Tibial nerve (tissue), 4 donors: ENCODE measurements around the gene TSPYL4. TPM values are rescaled to one million over a fixed set of nuclear protein-coding genes. Genes with fewer than 3 reads are reported as not detected.
A peak's percentile ranks its signal among the peaks of the same experiment; 100 is the strongest.

Experiments used
- DNase-seq, 2 donors: peaks; one replicate each; pipeline ENCODE4 v3.0.0-alpha.2; 2019; ENCODE audit warnings: low spot score in 2 of 2
- H3K27ac ChIP-seq, 4 donors: fragments of 200-600 bp; sonication (generic) in 3 of 4; one replicate each; pipeline ENCODE4 v1.5.1; 2017 to 2019; ENCODE audit warnings: mild to moderate bottlenecking in 1 of 4
- H3K27me3 ChIP-seq, 2 donors: fragments of 200-600 bp; sonication (generic) in 1 of 2; one replicate each; pipeline versions ENCODE4 v1.5.1 to v1.6.0; 2017 to 2019
- H3K36me3 ChIP-seq, 3 donors: fragments of 200-600 bp; sonication (generic); one replicate each; pipeline ENCODE4 v1.5.1; 2018 to 2019
- H3K4me1 ChIP-seq, 4 donors: fragments of 200-600 bp; sonication (generic) in 3 of 4; one replicate each; pipeline ENCODE4 v1.5.1; 2017 to 2019
- H3K4me3 ChIP-seq, 4 donors: fragments of 200-600 bp; sonication (generic) in 3 of 4; one replicate each; pipeline ENCODE4 v1.5.1; 2017 to 2019; ENCODE audit warnings: mild to moderate bottlenecking in 1 of 4, moderate library complexity in 1 of 4
- H3K9me3 ChIP-seq, 4 donors: fragments of 200-600 bp; sonication (generic) in 3 of 4; one replicate each; pipeline ENCODE4 v1.5.1; 2017 to 2019
- EP300 ChIP-seq, 2 donors: sonication (generic); formaldehyde crosslinking; IDR thresholded peaks; one replicate each; pipeline ENCODE4 v1.6.1; 2017; ENCODE audit warnings: antibody characterized with exemption in 2 of 2, mild to moderate bottlenecking in 1 of 2
- POLR2A ChIP-seq, 2 donors: fragments of 450-650 bp; IDR thresholded peaks; one replicate each; pipeline ENCODE4 v1.6.1; 2017; ENCODE audit warnings: antibody characterized with exemption in 2 of 2, mild to moderate bottlenecking in 2 of 2, moderate library complexity in 2 of 2
- WGBS, 2 donors: methylation state at CpG; one replicate each; pipeline ENCODE4 v1.1.5; 2018; 5-methylcytosine and 5-hydroxymethylcytosine counted together
- total RNA-seq, 4 donors: library from RNA; depleted of rRNA; stranded (reverse); fragments of >200 nt; gene quantifications; one replicate each; pipeline ENCODE4 v1.1.0, GENCODE V29; 2016
- TF ChIP-seq, protein P1 (sequence below), 5 experiments: fragments of 200-600 bp in 3 of 5; fragments of 450-650 bp in 2 of 5; sonication (generic) in 3 of 5; IDR thresholded peaks; one replicate each; pipeline ENCODE4 v1.5.1; 2016 to 2019; ENCODE audit warnings: antibody characterized with exemption in 5 of 5, mild to moderate bottlenecking in 3 of 5, moderate library complexity in 2 of 5

The TSPYL4 gene
- total RNA-seq, 4 donors from 2014 or later, result 14.4 to 26.7 (median 20.9) TPM

DNA sequence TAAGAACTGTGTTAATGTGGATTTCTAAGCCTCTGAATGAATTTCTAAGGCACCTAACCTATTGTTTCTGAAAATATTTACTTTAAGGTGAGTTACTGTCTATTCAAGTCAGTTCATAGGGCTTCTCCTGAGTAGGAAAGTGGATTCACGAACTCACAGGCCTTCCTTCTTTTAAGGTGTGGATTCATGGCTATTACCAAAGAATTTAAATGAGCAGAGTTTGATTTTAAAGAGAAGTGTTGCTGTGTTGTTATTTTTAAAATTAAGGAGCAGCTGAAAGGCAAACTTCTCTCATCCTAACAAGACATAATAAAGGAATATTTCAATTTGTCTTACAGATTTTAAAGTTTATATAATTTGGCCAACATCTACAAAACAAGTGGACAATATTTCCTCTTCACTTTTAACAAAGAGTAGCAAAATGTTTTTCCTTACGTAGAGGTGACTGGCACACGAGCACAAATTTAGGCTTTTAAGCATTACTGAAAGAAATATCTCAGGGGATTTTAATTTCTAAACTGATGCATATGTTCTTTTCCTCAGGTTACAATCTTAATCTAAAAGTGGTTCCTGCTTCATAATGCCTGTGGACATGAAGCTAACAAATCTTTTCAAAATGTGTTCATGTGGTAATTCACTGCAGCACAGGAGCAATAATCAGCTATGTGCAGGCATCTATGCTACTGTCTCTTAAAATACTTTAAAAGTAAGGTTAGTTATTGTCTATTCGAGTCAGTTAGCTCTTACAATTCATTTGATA, 602 bp upstream of the TSPYL4 start:
- H3K4me1 ChIP-seq, result peaks cover 3 to 55% (median 39%) of the 10 kb centered on the region in 4 donors
- H3K36me3 ChIP-seq, result peaks cover 0 to 13% (median 0%) of the 10 kb centered on the region in 3 donors
- peak overlapping the region; percentile 84 to 97 (median 88) for H3K4me3 ChIP-seq
- H3K9me3 ChIP-seq, result no peaks in the 10 kb centered on the region
- DNase-seq, result no peak
- 6 to 10% methylated on average over 4 of the region's 4 CpGs for whole genome bisulfite sequencing, 2 donors
- no peaks in the 10 kb centered on the region for H3K27me3 ChIP-seq
- TF ChIP-seq, protein P1, sequence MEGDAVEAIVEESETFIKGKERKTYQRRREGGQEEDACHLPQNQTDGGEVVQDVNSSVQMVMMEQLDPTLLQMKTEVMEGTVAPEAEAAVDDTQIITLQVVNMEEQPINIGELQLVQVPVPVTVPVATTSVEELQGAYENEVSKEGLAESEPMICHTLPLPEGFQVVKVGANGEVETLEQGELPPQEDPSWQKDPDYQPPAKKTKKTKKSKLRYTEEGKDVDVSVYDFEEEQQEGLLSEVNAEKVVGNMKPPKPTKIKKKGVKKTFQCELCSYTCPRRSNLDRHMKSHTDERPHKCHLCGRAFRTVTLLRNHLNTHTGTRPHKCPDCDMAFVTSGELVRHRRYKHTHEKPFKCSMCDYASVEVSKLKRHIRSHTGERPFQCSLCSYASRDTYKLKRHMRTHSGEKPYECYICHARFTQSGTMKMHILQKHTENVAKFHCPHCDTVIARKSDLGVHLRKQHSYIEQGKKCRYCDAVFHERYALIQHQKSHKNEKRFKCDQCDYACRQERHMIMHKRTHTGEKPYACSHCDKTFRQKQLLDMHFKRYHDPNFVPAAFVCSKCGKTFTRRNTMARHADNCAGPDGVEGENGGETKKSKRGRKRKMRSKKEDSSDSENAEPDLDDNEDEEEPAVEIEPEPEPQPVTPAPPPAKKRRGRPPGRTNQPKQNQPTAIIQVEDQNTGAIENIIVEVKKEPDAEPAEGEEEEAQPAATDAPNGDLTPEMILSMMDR (IDR thresholded peaks at IDR 0.05), result no peak
- TF ChIP-seq POLR2A (IDR thresholded peaks at IDR 0.05) (no peak), EP300 (IDR thresholded peaks at IDR 0.05) (peak in 1 of 2 donors; percentile 6)
- H3K27ac ChIP-seq, result peak overlapping the region; percentile 87 to 96 (median 91)

DNA sequence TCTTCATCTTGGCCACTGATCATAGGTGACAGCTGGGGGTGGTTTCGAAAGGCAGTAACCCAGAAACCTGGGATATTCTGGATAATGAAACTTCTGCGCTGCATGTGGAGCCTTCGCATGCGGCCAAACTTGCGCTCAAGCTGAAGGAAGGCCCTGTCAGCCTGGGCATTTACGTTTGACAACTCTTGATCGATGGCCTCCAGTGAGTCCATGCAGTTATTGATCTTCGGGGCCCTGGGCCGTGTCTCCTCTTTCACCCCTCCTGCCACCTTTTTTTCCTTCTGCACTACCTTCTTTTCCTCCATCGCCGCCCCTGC, 729 bp downstream of the TSPYL4 start:
- TF ChIP-seq POLR2A (IDR thresholded peaks at IDR 0.05) (no peak), EP300 (IDR thresholded peaks at IDR 0.05) (no peak)
- TF ChIP-seq, protein P1 (IDR thresholded peaks at IDR 0.05), result no peak
- Histone ChIP-seq H3K27me3 (no peaks in the 10 kb centered on the region), H3K27ac (peak overlapping the region; percentile 87 to 96 (median 91)), H3K36me3 (peaks cover 0 to 4% (median 0%) of the 10 kb centered on the region in 3 donors), H3K4me3 (peak overlapping the region; percentile 84 to 97 (median 88)), H3K4me1 (peaks cover 3 to 69% (median 41%) of the 10 kb centered on the region in 4 donors), H3K9me3 (no peaks in the 10 kb centered on the region)
- 40 to 48% methylated on average over 11 of the region's 11 CpGs for WGBS, 2 donors
- DNase-seq, result no peak

DNA sequence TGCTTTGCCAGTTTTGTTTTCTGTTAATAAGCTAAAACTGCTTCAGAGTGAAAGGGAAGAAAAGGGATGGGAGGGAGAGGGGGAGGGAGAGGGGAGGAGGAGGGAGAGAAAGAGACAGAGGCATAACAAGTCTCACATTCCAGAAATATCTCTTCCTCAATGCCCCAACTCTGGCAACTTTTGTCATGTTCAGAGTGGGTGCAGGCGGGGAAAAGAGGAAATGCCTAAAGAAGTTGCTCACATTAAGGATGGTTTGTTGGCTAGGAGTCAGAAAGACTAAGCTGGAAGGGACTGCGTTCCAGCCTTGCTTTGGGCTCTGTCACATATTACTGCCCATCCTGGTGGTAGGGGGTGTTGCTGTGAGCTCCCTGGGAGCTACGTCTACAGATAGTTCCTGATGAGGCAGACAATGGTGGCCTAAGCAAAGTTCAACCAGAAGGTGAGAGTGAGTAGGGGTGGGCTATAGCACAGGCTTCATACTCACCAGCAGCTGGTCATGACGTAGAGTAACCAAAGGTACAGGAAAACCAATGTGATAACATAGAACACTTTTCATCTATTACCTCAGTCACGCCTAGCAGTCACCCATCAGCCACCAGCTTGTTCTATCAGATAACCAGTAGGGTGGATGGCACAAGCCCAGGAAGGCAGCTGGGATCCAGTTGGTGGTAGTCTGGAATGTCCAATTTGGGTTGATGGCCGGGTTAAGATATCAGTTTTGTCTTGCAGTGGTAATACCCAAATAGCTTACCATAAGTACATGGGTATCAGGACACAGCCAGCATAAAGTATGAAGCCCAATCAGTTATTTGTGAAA, 2.1 kb downstream of the TSPYL4 start:
- Histone ChIP-seq H3K4me3 (peak overlapping the region in 1 of 4 donors; percentile 18), H3K4me1 (peaks cover 3 to 73% (median 43%) of the 10 kb centered on the region in 4 donors), H3K27ac (peak overlapping the region in 3 of 4 donors; percentile 18 to 77 (median 64))

DNA sequence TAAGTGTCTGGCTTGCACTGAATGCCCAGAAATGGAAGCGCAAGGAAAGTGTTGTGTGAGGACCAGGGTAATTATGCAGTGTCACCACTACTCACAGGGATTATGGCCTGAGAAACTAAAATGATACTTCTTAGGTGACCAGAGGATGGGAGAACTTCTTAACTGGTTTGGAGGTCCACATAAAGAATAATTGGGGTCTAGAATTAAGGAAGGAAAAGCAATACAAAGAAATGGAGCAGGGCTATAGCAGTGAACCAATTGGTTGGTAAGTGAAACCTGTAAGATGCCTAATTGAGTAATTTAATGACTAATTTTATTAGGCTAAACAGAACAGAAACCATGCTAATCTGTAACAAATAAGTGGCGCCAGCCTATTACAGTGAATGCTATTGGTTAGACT, 5.3 kb downstream of the TSPYL4 start:
- Histone ChIP-seq H3K27ac (peak overlapping the region in 1 of 4 donors; percentile 6), H3K4me1 (peaks cover 0 to 56% (median 32%) of the 10 kb centered on the region in 4 donors), H3K36me3 (peaks cover 0 to 4% (median 0%) of the 10 kb centered on the region in 3 donors), H3K9me3 (no peaks in the 10 kb centered on the region), H3K4me3 (no peak overlapping the region), H3K27me3 (no peaks in the 10 kb centered on the region)
- TF ChIP-seq POLR2A (IDR thresholded peaks at IDR 0.05) (no peak), EP300 (IDR thresholded peaks at IDR 0.05) (no peak)
- TF ChIP-seq, protein P1 (IDR thresholded peaks at IDR 0.05), result no peak
- 92 to 96% methylated on average over 2 of the region's 2 CpGs for WGBS, 2 donors
- DNase-seq, result no peak

More for the DNA sequence above, 2.1 kb downstream of the TSPYL4 start:
- TF ChIP-seq EP300 (IDR thresholded peaks at IDR 0.05), result no peak
- TF ChIP-seq POLR2A (IDR thresholded peaks at IDR 0.05), result no peak
- TF ChIP-seq, protein P1 (IDR thresholded peaks at IDR 0.05), result no peak
- no peaks in the 10 kb centered on the region for H3K9me3 ChIP-seq
- 55 to 59% methylated on average over 6 of the region's 6 CpGs for WGBS, 2 donors
- peaks cover 0 to 4% (median 0%) of the 10 kb centered on the region in 3 donors for H3K36me3 ChIP-seq
- no peak for DNase-seq
- no peaks in the 10 kb centered on the region for H3K27me3 ChIP-seq

DNA sequence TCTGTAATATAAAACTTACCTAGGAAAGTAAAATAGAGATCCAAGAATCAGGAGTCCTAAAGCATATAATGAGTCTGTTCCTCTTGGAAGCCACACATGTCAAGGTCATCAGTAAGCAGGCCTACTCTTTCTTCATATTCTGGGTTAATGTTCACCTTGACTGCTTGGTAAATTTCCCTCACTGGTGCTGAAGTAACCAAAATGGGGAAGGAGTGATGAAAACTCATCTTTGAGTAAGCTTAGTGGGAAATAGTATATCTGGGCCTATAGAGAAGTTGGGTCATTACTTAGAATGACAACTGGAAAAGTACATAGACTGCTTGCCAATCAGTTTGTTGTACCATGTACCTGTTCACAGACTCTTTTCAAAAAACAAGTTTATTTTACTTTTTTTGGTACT, 6.6 kb downstream of the TSPYL4 start:
- H3K4me3 ChIP-seq, result no peak overlapping the region
- H3K36me3 ChIP-seq, result peaks cover 0 to 4% (median 0%) of the 10 kb centered on the region in 3 donors
- H3K4me1 ChIP-seq, result peaks cover 0 to 46% (median 23%) of the 10 kb centered on the region in 4 donors
- TF ChIP-seq EP300 (IDR thresholded peaks at IDR 0.05), result no peak
- TF ChIP-seq, protein P1 (IDR thresholded peaks at IDR 0.05), result no peak
- TF ChIP-seq POLR2A (IDR thresholded peaks at IDR 0.05), result no peak
- H3K27me3 ChIP-seq, result no peaks in the 10 kb centered on the region
- no peak overlapping the region for H3K27ac ChIP-seq
- no peaks in the 10 kb centered on the region for H3K9me3 ChIP-seq
- DNase-seq, result no peak
